IMR-90 (cell line): ENCODE data around the gene ANKMY2.

Source experiments
- CHD1 ChIP-seq: IDR thresholded peaks from 2 replicates; pipeline ENCODE4 v1.6.1; 2012; ENCODE audit warnings: low read depth, low read length, improper control_type of control experiment
- POLR2A ChIP-seq: IDR thresholded peaks from 2 replicates; pipeline ENCODE4 v1.6.1; 2012; ENCODE audit warnings: mild to moderate bottlenecking, low read depth, low read length
- RAD21 ChIP-seq: IDR thresholded peaks from 2 replicates; pipeline ENCODE4 v1.6.1; 2012; ENCODE audit warnings: low read length, improper control_type of control experiment
- RCOR1 ChIP-seq: IDR thresholded peaks from 2 replicates; pipeline ENCODE4 v1.6.1; 2012; ENCODE audit warnings: mild to moderate bottlenecking, low read length, improper control_type of control experiment; ENCODE audit not compliant: insufficient replicate concordance
- RFX5 ChIP-seq: IDR thresholded peaks from 2 replicates; pipeline ENCODE4 v1.8.0; 2012; ENCODE audit warnings: low read depth, mild to moderate bottlenecking, low read length, moderate library complexity
- SMC3 ChIP-seq: fragments of 150-350 bp; IDR thresholded peaks from 2 replicates; pipeline ENCODE4 v1.6.1; 2016; ENCODE audit warnings: low read depth, mild to moderate bottlenecking, antibody characterized with exemption, low read length, moderate library complexity
- TF ChIP-seq, protein P1 (sequence below): conservative IDR thresholded peaks from 2 replicates; pipeline ENCODE4 v1.5.1; 2012; ENCODE audit warnings: mild to moderate bottlenecking, low read depth, low read length, improper control_type of control experiment

DNA sequence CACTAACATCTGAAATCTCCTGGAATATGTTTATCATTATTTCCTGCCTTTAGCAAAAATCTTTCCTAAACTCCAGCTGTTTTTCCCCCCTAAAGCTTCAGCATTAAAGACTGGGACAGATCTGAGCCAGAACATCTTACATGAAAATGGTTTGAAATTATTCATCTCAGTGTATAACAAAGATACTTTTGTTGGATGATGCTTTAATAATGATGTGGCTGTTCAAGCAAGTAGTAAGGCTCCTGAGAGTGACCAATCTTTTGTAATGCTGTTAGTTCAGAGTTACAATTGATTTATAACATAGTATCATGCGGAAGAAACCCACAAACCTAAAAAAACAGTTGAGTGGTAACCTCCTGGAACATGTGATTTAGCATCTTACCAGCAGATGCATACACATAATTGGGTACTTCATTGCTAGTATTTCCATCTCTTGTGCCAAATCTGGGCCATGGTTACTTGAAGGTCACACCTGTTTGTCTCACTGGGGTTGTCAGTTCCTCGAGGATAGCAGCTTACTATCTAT is 1.9 kb upstream of the ANKMY2 start:
- TF ChIP-seq, protein P1, sequence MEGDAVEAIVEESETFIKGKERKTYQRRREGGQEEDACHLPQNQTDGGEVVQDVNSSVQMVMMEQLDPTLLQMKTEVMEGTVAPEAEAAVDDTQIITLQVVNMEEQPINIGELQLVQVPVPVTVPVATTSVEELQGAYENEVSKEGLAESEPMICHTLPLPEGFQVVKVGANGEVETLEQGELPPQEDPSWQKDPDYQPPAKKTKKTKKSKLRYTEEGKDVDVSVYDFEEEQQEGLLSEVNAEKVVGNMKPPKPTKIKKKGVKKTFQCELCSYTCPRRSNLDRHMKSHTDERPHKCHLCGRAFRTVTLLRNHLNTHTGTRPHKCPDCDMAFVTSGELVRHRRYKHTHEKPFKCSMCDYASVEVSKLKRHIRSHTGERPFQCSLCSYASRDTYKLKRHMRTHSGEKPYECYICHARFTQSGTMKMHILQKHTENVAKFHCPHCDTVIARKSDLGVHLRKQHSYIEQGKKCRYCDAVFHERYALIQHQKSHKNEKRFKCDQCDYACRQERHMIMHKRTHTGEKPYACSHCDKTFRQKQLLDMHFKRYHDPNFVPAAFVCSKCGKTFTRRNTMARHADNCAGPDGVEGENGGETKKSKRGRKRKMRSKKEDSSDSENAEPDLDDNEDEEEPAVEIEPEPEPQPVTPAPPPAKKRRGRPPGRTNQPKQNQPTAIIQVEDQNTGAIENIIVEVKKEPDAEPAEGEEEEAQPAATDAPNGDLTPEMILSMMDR = no peak
- no peak for TF ChIP-seq CHD1
- no peak for TF ChIP-seq RFX5
- no peak for TF ChIP-seq POLR2A
- no peak for TF ChIP-seq RAD21
- TF ChIP-seq SMC3 = no peak
- no peak for TF ChIP-seq RCOR1
